ENCODE data around the gene SMPD1.
A peak's percentile ranks its signal among the peaks of the same experiment; 100 is the strongest.

SMPD1 gene

DNA sequence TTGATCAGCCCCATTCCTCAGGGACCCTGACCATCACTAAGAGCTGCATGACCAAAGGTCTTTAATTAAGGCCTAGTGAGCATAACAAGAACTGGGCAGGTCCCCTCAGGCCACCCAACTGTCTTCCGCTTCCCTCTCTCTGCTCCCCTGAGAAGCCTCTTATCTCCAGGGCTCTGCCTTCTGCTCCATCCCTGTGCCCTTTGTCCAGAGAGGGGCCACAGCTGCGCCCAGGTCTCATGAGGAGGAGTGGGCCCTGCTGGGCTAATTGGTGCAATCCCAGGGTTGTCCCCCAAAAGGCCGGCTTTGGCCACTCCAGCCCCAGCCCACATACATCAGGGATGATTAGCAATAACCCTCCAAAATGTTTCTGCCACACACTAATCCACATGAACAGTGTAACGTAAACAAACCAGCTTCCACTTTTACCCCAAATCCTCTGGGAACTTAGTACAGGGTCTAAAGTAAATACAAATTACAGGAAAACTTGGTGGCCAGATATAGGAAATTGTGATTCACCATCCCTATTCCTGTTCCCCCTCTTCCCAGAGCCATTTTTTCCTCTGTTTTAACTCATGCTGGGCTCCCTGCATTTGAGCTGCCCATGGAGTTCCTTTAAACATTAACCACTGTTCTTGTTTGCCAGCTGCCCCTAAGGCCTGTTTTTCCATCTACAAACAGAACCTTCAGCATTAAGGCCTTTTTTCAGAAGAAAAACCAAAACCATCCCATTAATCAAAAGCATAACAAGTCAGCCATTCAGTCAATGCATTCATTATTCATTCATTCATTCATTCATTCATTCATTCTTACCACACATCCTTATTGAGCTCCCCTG is 35.4 kb upstream of the SMPD1 start:
- H3K27ac ChIP-seq (ENCODE audit: extremely low read depth, low read depth, low read length): no peak overlapping the region
- CTCF ChIA-PET: interaction anchor here (0.6 to 9.4 kb wide), 25 partner anchors 7 to 595 kb away, joined by 3 to 101 read pairs (median 4); no protein-coding TSS in a partner anchor
- H3K4me1 ChIP-seq (ENCODE audit: control insufficient read depth, insufficient read depth, low read length): no peaks in the 10 kb centered on the region
- TF ChIP-seq, protein P1, sequence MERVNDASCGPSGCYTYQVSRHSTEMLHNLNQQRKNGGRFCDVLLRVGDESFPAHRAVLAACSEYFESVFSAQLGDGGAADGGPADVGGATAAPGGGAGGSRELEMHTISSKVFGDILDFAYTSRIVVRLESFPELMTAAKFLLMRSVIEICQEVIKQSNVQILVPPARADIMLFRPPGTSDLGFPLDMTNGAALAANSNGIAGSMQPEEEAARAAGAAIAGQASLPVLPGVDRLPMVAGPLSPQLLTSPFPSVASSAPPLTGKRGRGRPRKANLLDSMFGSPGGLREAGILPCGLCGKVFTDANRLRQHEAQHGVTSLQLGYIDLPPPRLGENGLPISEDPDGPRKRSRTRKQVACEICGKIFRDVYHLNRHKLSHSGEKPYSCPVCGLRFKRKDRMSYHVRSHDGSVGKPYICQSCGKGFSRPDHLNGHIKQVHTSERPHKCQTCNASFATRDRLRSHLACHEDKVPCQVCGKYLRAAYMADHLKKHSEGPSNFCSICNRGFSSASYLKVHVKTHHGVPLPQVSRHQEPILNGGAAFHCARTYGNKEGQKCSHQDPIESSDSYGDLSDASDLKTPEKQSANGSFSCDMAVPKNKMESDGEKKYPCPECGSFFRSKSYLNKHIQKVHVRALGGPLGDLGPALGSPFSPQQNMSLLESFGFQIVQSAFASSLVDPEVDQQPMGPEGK (tag by site-specific recombination; IDR thresholded peaks at IDR 0.05): no peak
- TF ChIP-seq ZNF24 (tag by site-specific recombination; IDR thresholded peaks at IDR 0.05): 0 out of 2 replicates have a peak, but pooled peaks have one; percentile 29
- TF ChIP-seq, protein P2, sequence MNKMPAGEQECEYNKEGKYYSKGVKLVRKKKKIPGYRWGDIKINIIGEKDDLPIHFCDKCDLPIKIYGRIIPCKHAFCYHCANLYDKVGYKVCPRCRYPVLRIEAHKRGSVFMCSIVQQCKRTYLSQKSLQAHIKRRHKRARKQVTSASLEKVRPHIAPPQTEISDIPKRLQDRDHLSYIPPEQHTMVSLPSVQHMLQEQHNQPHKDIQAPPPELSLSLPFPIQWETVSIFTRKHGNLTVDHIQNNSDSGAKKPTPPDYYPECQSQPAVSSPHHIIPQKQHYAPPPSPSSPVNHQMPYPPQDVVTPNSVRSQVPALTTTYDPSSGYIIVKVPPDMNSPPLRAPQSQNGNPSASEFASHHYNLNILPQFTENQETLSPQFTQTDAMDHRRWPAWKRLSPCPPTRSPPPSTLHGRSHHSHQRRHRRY (tag by site-specific recombination; IDR thresholded peaks at IDR 0.05): no peak
- POLR2A ChIA-PET: interaction anchor here (0.5 to 0.7 kb wide), 2 partner anchors 26 to 96 kb away, joined by 3 to 4 read pairs; no protein-coding TSS in a partner anchor
- no peak overlapping the region for H3K4me3 ChIP-seq (ENCODE audit: low read depth, low read length)
- H3K9me3 ChIP-seq (ENCODE audit: control insufficient read depth, insufficient read depth, low read depth, low read length): no peaks in the 10 kb centered on the region
- H3K36me3 ChIP-seq (ENCODE audit: control insufficient read depth in 2 of 2, insufficient read depth in 1 of 2, low read length in 2 of 2): no peaks in the 10 kb centered on the region

DNA sequence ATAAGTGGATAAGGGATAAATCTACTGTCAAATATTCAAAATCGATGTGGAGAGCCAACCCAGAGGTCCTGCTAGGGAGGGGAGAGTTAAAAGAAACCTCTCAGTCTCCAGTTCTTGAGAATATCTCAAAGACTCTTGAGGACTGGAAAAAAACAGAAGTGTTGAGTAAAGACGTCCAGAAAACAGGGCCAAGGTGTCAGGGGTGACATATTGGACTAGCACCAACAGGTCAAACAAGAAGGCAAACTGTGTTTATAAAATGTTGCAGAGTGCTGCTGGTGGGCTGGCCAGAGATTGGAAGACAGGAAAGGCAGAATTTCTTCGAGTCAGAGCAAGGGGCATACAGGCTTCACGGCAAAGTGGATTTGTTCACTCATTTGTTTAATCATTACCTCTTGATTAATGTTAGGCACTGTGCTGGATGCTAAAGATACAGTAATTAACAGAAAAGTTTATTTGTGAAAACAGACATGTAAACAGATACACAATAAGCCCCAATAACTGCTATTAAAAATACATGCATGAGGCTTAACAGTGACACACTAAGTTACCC is 33.7 kb upstream of the SMPD1 start:
- POLR2A ChIA-PET: no interaction called here
- TF ChIP-seq ZNF596 (tag by site-specific recombination; IDR thresholded peaks at IDR 0.05) (no peak), KLF7 (tag by site-specific recombination; IDR thresholded peaks at IDR 0.05; ENCODE audit: borderline replicate concordance) (no peak), ZNF549 (tag by site-specific recombination; IDR thresholded peaks at IDR 0.05) (no peak), ZFP69B (tag by site-specific recombination; IDR thresholded peaks at IDR 0.05) (no peak), ZNF837 (tag by site-specific recombination; IDR thresholded peaks at IDR 0.05) (no peak), MEIS1 (CRISPR knock-in tag; IDR thresholded peaks at IDR 0.05; ENCODE audit: borderline replicate concordance) (no peak), ZNF629 (tag by site-specific recombination; IDR thresholded peaks at IDR 0.05) (no peak), ZNF133 (tag by site-specific recombination; IDR thresholded peaks at IDR 0.05) (no peak)
- TF ChIP-seq, protein P2 (tag by site-specific recombination; IDR thresholded peaks at IDR 0.05): no peak
- TF ChIP-seq, protein P3, sequence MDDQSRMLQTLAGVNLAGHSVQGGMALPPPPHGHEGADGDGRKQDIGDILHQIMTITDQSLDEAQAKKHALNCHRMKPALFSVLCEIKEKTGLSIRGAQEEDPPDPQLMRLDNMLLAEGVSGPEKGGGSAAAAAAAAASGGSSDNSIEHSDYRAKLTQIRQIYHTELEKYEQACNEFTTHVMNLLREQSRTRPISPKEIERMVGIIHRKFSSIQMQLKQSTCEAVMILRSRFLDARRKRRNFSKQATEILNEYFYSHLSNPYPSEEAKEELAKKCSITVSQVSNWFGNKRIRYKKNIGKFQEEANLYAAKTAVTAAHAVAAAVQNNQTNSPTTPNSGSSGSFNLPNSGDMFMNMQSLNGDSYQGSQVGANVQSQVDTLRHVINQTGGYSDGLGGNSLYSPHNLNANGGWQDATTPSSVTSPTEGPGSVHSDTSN (CRISPR knock-in tag; IDR thresholded peaks at IDR 0.05): no peak
- TF ChIP-seq, protein P4, sequence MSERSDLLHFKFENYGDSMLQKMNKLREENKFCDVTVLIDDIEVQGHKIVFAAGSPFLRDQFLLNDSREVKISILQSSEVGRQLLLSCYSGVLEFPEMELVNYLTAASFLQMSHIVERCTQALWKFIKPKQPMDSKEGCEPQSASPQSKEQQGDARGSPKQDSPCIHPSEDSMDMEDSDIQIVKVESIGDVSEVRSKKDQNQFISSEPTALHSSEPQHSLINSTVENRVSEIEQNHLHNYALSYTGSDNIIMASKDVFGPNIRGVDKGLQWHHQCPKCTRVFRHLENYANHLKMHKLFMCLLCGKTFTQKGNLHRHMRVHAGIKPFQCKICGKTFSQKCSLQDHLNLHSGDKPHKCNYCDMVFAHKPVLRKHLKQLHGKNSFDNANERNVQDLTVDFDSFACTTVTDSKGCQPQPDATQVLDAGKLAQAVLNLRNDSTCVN (tag by site-specific recombination; optimal IDR thresholded peaks at IDR 0.05): no peak
- TF ChIP-seq, protein P5, sequence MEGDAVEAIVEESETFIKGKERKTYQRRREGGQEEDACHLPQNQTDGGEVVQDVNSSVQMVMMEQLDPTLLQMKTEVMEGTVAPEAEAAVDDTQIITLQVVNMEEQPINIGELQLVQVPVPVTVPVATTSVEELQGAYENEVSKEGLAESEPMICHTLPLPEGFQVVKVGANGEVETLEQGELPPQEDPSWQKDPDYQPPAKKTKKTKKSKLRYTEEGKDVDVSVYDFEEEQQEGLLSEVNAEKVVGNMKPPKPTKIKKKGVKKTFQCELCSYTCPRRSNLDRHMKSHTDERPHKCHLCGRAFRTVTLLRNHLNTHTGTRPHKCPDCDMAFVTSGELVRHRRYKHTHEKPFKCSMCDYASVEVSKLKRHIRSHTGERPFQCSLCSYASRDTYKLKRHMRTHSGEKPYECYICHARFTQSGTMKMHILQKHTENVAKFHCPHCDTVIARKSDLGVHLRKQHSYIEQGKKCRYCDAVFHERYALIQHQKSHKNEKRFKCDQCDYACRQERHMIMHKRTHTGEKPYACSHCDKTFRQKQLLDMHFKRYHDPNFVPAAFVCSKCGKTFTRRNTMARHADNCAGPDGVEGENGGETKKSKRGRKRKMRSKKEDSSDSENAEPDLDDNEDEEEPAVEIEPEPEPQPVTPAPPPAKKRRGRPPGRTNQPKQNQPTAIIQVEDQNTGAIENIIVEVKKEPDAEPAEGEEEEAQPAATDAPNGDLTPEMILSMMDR (tag by site-specific recombination; IDR thresholded peaks at IDR 0.05): no peak
- TF ChIP-seq, protein P6, sequence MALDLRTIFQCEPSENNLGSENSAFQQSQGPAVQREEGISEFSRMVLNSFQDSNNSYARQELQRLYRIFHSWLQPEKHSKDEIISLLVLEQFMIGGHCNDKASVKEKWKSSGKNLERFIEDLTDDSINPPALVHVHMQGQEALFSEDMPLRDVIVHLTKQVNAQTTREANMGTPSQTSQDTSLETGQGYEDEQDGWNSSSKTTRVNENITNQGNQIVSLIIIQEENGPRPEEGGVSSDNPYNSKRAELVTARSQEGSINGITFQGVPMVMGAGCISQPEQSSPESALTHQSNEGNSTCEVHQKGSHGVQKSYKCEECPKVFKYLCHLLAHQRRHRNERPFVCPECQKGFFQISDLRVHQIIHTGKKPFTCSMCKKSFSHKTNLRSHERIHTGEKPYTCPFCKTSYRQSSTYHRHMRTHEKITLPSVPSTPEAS (tag by site-specific recombination; IDR thresholded peaks at IDR 0.05): no peak
- TF ChIP-seq, protein P7, sequence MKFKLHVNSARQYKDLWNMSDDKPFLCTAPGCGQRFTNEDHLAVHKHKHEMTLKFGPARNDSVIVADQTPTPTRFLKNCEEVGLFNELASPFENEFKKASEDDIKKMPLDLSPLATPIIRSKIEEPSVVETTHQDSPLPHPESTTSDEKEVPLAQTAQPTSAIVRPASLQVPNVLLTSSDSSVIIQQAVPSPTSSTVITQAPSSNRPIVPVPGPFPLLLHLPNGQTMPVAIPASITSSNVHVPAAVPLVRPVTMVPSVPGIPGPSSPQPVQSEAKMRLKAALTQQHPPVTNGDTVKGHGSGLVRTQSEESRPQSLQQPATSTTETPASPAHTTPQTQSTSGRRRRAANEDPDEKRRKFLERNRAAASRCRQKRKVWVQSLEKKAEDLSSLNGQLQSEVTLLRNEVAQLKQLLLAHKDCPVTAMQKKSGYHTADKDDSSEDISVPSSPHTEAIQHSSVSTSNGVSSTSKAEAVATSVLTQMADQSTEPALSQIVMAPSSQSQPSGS (tag by site-specific recombination; IDR thresholded peaks at IDR 0.05; ENCODE audit: low read depth): no peak
- CTCF ChIA-PET: interaction anchor here (0.6 to 6.2 kb wide), 11 partner anchors 22 to 399 kb away, joined by 3 to 69 read pairs (median 4); no protein-coding TSS in a partner anchor
- H3K36me3 ChIP-seq (ENCODE audit: control insufficient read depth in 2 of 2, insufficient read depth in 1 of 2, low read length in 2 of 2): no peaks in the 10 kb centered on the region
- H3K9me3 ChIP-seq (ENCODE audit: control insufficient read depth, insufficient read depth, low read depth, low read length): no peaks in the 10 kb centered on the region
- H3K4me1 ChIP-seq (ENCODE audit: control insufficient read depth, insufficient read depth, low read length): no peaks in the 10 kb centered on the region
- no peak overlapping the region for H3K27ac ChIP-seq (ENCODE audit: extremely low read depth, low read depth, low read length)
- no peak overlapping the region for H3K4me3 ChIP-seq (ENCODE audit: low read depth, low read length)
